WTC11 (cell line): ENCODE results near the gene TRIM62. TPM values are rescaled to one million over a fixed set of nuclear protein-coding genes. Genes with fewer than 3 reads are reported as not detected.

Experiments
- ATAC-seq: fragments of 200-7000 bp; cut with Tn5 transposase; 2 replicates; pipeline ENCODE4 v1.10.0; 2021; ENCODE audit warnings: mild to moderate bottlenecking, moderate library complexity
- CTCF ChIA-PET: fragments of 300-600 bp; sonication (Branson Sonifier 250); formaldehyde crosslinking; loops from one replicate; lab custom pipeline; 2021; ENCODE audit warnings: antibody characterized with exemption; lab: Charles Lee
- POLR2A ChIA-PET: fragments of 350-600 bp; sonication (Branson Sonifier 250); formaldehyde crosslinking; loops from one replicate; lab custom pipeline; 2021; ENCODE audit warnings: antibody characterized with exemption; lab: Charles Lee
- DNase-seq: peaks from one replicate; pipeline ENCODE4 v3.0.0; 2021; ENCODE audit warnings: low spot score
- H3K27ac Mint-ChIP-seq: 2 replicates; pipeline ENCODE4 v1.8.0; 2021; ENCODE audit warnings: mixed read lengths
- H3K27me3 Mint-ChIP-seq: 2 replicates; pipeline ENCODE4 v1.8.0; 2021; ENCODE audit warnings: low read depth, mild to moderate bottlenecking, moderate library complexity, mixed read lengths
- H3K36me3 Mint-ChIP-seq: 2 replicates; pipeline ENCODE4 v1.8.0; 2021; ENCODE audit warnings: mixed read lengths
- H3K4me1 Mint-ChIP-seq: 2 replicates; pipeline ENCODE4 v1.8.0; 2022; ENCODE audit warnings: mixed read lengths
- H3K4me3 Mint-ChIP-seq: 2 replicates; pipeline ENCODE4 v1.8.0; 2021; ENCODE audit warnings: mild to moderate bottlenecking, moderate library complexity, mixed read lengths
- H3K9me3 Mint-ChIP-seq: 2 replicates; pipeline ENCODE4 v1.8.0; 2021; ENCODE audit warnings: mixed read lengths
- AR ChIP-seq: fragments of 250-450 bp; sonication (Bioruptor Pico); IDR thresholded peaks from 2 replicates; pipeline ENCODE4 v1.9.0; 2021; ENCODE audit warnings: mild to moderate bottlenecking
- CBFB ChIP-seq: sonication (generic); formaldehyde crosslinking; IDR thresholded peaks from 2 replicates; pipeline ENCODE4 v1.8.1; 2022; ENCODE audit warnings: mild to moderate bottlenecking, low read depth, missing genetic modification reagents
- CDX4 ChIP-seq: fragments of 250-450 bp; sonication (Bioruptor Pico); IDR thresholded peaks from 2 replicates; pipeline ENCODE4 v1.9.0; 2021; ENCODE audit warnings: moderate library complexity, mild to moderate bottlenecking, inconsistent platforms, borderline replicate concordance
- ETV6 ChIP-seq: sonication (generic); formaldehyde crosslinking; IDR thresholded peaks from 2 replicates; pipeline ENCODE4 v1.8.1; 2022; ENCODE audit warnings: mild to moderate bottlenecking, missing genetic modification reagents
- GABPB1 ChIP-seq: sonication (generic); formaldehyde crosslinking; IDR thresholded peaks from 2 replicates; pipeline ENCODE4 v1.8.1; 2023; ENCODE audit warnings: mild to moderate bottlenecking, missing genetic modification reagents
- JUN ChIP-seq: sonication (generic); formaldehyde crosslinking; IDR thresholded peaks from 2 replicates; pipeline ENCODE4 v1.8.0; 2023; ENCODE audit warnings: mild to moderate bottlenecking, missing genetic modification reagents
- MLX ChIP-seq: sonication (generic); formaldehyde crosslinking; IDR thresholded peaks from 2 replicates; pipeline ENCODE4 v1.8.1; 2023; ENCODE audit warnings: mild to moderate bottlenecking, missing genetic modification reagents, moderate library complexity
- PRDM15 ChIP-seq: sonication (generic); formaldehyde crosslinking; IDR thresholded peaks from 2 replicates; pipeline ENCODE4 v1.8.0; 2022; ENCODE audit warnings: missing genetic modification reagents
- SP1 ChIP-seq: sonication (generic); formaldehyde crosslinking; conservative IDR thresholded peaks from 2 replicates; pipeline ENCODE4 v1.8.1; 2022; ENCODE audit warnings: missing genetic modification reagents
- ZNF121 ChIP-seq: sonication (generic); formaldehyde crosslinking; IDR thresholded peaks from 2 replicates; pipeline ENCODE4 v1.8.0; 2023; ENCODE audit warnings: missing genetic modification reagents
- ZNF281 ChIP-seq: sonication (generic); formaldehyde crosslinking; IDR thresholded peaks from 2 replicates; pipeline ENCODE4 v1.8.0; 2023; ENCODE audit warnings: mild to moderate bottlenecking, missing genetic modification reagents
- ZNF423 ChIP-seq: fragments of 250-450 bp; sonication (Bioruptor Pico); IDR thresholded peaks from 2 replicates; pipeline ENCODE4 v2.1.2; 2022; ENCODE audit warnings: mild to moderate bottlenecking, moderate library complexity
- ZNF671 ChIP-seq: fragments of 250-450 bp; sonication (Bioruptor Pico); IDR thresholded peaks from 2 replicates; pipeline ENCODE4 v1.8.0; 2021; ENCODE audit warnings: mild to moderate bottlenecking
- ZSCAN18 ChIP-seq: fragments of 250-450 bp; sonication (Bioruptor Pico); IDR thresholded peaks from 2 replicates; pipeline ENCODE4 v2.1.2; 2022; ENCODE audit warnings: mild to moderate bottlenecking, moderate library complexity
- total RNA-seq: library from RNA; stranded (reverse); gene quantifications from 3 replicates; pipeline ENCODE4 v1.2.3, GENCODE V29; 2021

Gene TRIM62
- total RNA-seq, 1 experiment from 2014 or later, result 13.6 TPM

GRCh38 chr1:33161061-33161681 is 20.7 kb downstream of the TRIM62 start (continued):
- TF ChIP-seq PRDM15, result no peak
- TF ChIP-seq GABPB1, result no peak
- TF ChIP-seq ZNF423, result no peak

GRCh38 chr1:33159577-33159976 is 22.3 kb downstream of the TRIM62 start:
- Mint-ChIP-seq H3K4me1 (peaks cover 43% of the 10 kb centered on the region), H3K4me3 (no peak overlapping the region), H3K36me3 (peaks cover 14% of the 10 kb centered on the region), H3K27ac (no peak overlapping the region; the same call in 1 of the 2 replicates), H3K9me3 (no peaks in the 10 kb centered on the region), H3K27me3 (peaks cover 3% of the 10 kb centered on the region; the same call in 1 of the 2 replicates)
- TF ChIP-seq ZSCAN18 (no peak), SP1 (CRISPR knock-in tag) (no peak), ZNF121 (CRISPR knock-in tag) (no peak), ZNF281 (CRISPR knock-in tag) (no peak), ZNF671 (no peak)
- DNase-seq, result no peak
- no peak for ATAC-seq
- POLR2A ChIA-PET, result interaction anchor here (1.2 kb wide), 1 partner anchor 21 kb away, joined by 3 read pairs; no protein-coding TSS in a partner anchor
- CTCF ChIA-PET, result interaction anchor here (2.9 kb wide), 1 partner anchor 12 kb away, joined by 8 read pairs; no protein-coding TSS in a partner anchor

GRCh38 chr1:33158366-33158765 is 23.5 kb downstream of the TRIM62 start:
- no peak overlapping the region for H3K27ac Mint-ChIP-seq
- H3K9me3 Mint-ChIP-seq, result no peaks in the 10 kb centered on the region
- H3K4me3 Mint-ChIP-seq, result no peak overlapping the region
- ChIA-PET POLR2A (no interaction called here), CTCF (no interaction called here)
- H3K4me1 Mint-ChIP-seq, result peaks cover 37% of the 10 kb centered on the region
- DNase-seq, result no peak
- ATAC-seq, result no peak
- peaks cover 3% of the 10 kb centered on the region; the same call in 1 of the 2 replicates for H3K27me3 Mint-ChIP-seq
- peaks cover 19% of the 10 kb centered on the region for H3K36me3 Mint-ChIP-seq
- TF ChIP-seq JUN (CRISPR knock-in tag) (no peak), ZSCAN18 (no peak), ZNF281 (CRISPR knock-in tag) (no peak), CDX4 (CRISPR knock-in tag) (no peak), MLX (CRISPR knock-in tag) (no peak), ETV6 (no peak), CBFB (CRISPR knock-in tag) (no peak), AR (CRISPR knock-in tag) (no peak)
